HL-60 (cell line): ENCODE data around the gene TYROBP.

Experiments used
- DNase-seq, 2 experiments: peaks; one replicate each; pipeline ENCODE4 v3.0.0-alpha.2; 2010 to 2020; ENCODE audit warnings: low read depth in 1 of 2, low spot score in 1 of 2
- H3K27ac ChIP-seq: fragments of 250-450 bp; sonication (Bioruptor Pico); replicated peaks from 2 replicates; pipeline ENCODE4 v1.5.1; 2020; ENCODE audit warnings: mild to moderate bottlenecking, moderate library complexity
- H3K27me3 ChIP-seq: fragments of 250-450 bp; sonication (Bioruptor Pico); 2 replicates; pipeline ENCODE4 v1.5.1; 2021; ENCODE audit warnings: mild to moderate bottlenecking, moderate library complexity; ENCODE audit not compliant: insufficient read depth, poor library complexity, severe bottlenecking
- H3K4me3 ChIP-seq: replicated peaks from 2 replicates; pipeline ENCODE4 v1.5.1; 2011; ENCODE audit warnings: mild to moderate bottlenecking, control low read depth, low read length; ENCODE audit not compliant: insufficient read depth
- CTCF ChIP-seq: IDR thresholded peaks from one replicate; pipeline ENCODE4 v1.5.1; 2011; ENCODE audit warnings: low read length, control low read depth, inconsistent platforms; ENCODE audit not compliant: insufficient read depth
- GABPA ChIP-seq: IDR thresholded peaks from 2 replicates; pipeline ENCODE4 v1.6.1; 2012; ENCODE audit warnings: low read depth
- POLR2AphosphoS5 ChIP-seq: IDR thresholded peaks from 2 replicates; pipeline ENCODE4 v1.6.1; 2012; ENCODE audit warnings: low read depth
- REST ChIP-seq: IDR thresholded peaks from 2 replicates; pipeline ENCODE4 v1.6.1; 2012; ENCODE audit warnings: low read depth; ENCODE audit not compliant: insufficient replicate concordance
- SPI1 ChIP-seq: IDR thresholded peaks from 2 replicates; pipeline ENCODE4 v1.6.1; 2012; ENCODE audit warnings: low read depth, mild to moderate bottlenecking, borderline replicate concordance

TYROBP gene

GRCh38 chr19:35946203-35946602 lies 38.1 kb upstream of the TYROBP start:
- Histone ChIP-seq H3K4me3 (no peak overlapping the region), H3K27ac (no peak overlapping the region), H3K27me3 (no peaks in the 10 kb centered on the region)
- no peak for DNase-seq
- TF ChIP-seq REST = no peak
- no peak for TF ChIP-seq SPI1
- TF ChIP-seq POLR2AphosphoS5 = no peak
- no peak for TF ChIP-seq CTCF
- TF ChIP-seq GABPA = no peak

- Histone ChIP-seq H3K27me3 (no peaks in the 10 kb centered on the region), H3K4me3 (no peak overlapping the region), H3K27ac (no peak overlapping the region)
- DNase-seq = no peak
- no peak for TF ChIP-seq POLR2AphosphoS5
- no peak for TF ChIP-seq SPI1
- no peak for TF ChIP-seq REST
- no peak for TF ChIP-seq GABPA
- TF ChIP-seq CTCF = no peak
These were observed 37.2 kb upstream of the TYROBP start for GRCh38 chr19:35945121-35945790.

- DNase-seq = no peak
- Histone ChIP-seq H3K27ac (no peak overlapping the region), H3K27me3 (no peaks in the 10 kb centered on the region), H3K4me3 (no peak overlapping the region)
- TF ChIP-seq GABPA (no peak), CTCF (no peak), REST (no peak), POLR2AphosphoS5 (no peak), SPI1 (no peak)
These were observed 36.5 kb upstream of the TYROBP start for GRCh38 chr19:35944556-35944955.
